GM12892 (cell line): Measurements from ENCODE around the gene ADTRP.

Source experiments
- POLR2A ChIP-seq: IDR thresholded peaks from 2 replicates; pipeline ENCODE4 v1.6.1; 2011; ENCODE audit warnings: low read depth, low read length, control low read depth
- POLR2AphosphoS5 ChIP-seq: IDR thresholded peaks from 2 replicates; pipeline ENCODE4 v1.6.1; 2011; ENCODE audit warnings: low read depth, low read length, control low read depth
- TAF1 ChIP-seq: IDR thresholded peaks from 2 replicates; pipeline ENCODE4 v1.6.1; 2011; ENCODE audit warnings: low read depth, mild to moderate bottlenecking, control low read depth, low read length, borderline replicate concordance

- no peak for TF ChIP-seq TAF1
- no peak for TF ChIP-seq POLR2A
- no peak for TF ChIP-seq POLR2AphosphoS5
These were observed 110.1 kb downstream of the ADTRP start for GRCh38 chr6:11668455-11668854.
